ENCODE data around the gene CRAMP1. TPM values are rescaled to one million over a fixed set of nuclear protein-coding genes. Genes with fewer than 3 reads are reported as not detected.
"Not testable (repeated sequence)": the region's sequence is repeated elsewhere in the genome, so short reads cannot be mapped to it uniquely, and the experiment has no call there.

Gene CRAMP1
- total RNA-seq, 1 donor from 2014 or later: 10.8 TPM

DNA sequence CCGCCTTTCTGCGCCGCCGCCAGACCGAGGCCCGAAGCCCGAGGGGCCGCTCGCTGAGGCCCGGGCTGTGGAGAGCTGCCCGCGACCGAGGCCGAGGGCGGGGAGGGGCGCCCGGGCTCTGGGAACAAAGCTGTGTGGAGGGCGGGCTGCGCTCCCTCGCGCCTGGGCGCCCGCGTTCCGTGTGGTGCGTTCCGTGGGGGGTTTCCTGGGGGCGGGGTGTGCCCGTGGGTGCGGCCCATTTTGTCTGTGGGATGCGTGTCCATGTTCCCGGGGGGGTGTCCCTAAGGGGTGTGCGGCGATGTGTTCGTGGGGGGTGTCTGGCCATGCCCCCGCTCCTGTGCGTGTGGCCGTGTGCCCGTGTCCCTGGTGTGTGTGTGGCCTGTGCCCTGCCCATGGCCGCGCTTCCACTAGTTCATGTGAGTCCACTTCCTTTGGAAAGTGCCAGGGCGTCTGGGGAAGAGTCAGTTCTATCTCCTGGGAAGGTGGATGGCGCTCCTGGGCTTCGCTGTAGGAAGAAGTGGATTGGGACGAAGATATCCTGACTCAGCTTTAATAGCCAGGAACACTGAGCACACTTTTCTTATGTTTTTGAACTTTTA is 66.4 kb downstream of the CRAMP1 start:
- DNase-seq: peak; percentile 24

DNA sequence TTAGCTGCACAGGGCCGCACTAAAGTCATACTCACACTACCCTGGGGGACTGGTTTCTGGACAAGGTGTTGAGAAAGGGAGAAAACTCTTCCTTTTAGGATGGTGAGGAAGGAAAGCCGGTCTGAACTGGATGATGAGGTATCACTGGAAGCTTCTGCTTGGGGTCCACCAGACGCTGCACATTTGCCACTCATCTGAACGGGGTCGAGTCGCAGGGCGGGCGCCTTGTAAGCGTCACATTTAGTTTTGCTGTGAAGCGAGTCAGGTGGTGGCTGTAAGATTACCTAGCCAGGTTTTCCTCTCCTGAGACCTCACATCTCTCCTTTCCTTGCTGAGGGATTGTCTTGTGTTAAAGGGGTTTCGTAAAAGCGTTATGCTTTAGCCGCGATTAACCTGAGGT is 68.2 kb downstream of the CRAMP1 start:
- no peak for DNase-seq

GRCh38 chr16:1681032-1681431 is 68.9 kb downstream of the CRAMP1 start:
- DNase-seq: no peak

GRCh38 chr16:1687427-1688316 is 75.5 kb downstream of the CRAMP1 start:
- DNase-seq: no peak

- no peak for DNase-seq
These were observed 76.8 kb downstream of the CRAMP1 start for GRCh38 chr16:1688807-1689560.

GRCh38 chr16:1689853-1690252 is 77.7 kb downstream of the CRAMP1 start:
- DNase-seq: no peak

GRCh38 chr16:1690810-1691209 is 78.7 kb downstream of the CRAMP1 start:
- no peak for DNase-seq

DNA sequence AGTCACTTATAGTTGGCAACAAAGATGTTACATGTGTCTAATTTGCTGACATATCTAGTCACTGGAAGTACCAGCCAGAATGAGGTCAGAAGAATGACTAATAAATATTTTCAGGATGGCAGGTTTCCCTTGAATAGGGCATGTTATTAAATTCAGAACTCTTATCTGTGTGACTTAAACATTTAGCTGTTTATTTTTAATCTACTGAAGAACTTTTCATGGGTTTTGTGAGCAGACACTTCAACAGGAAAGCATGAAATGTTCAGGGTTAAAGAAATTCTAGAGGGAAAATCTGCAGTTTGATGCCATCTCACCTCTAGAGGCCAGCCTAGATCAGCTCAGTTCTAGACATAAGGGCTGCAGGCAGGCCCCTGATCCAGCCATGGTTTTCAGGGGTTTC is 79.1 kb downstream of the CRAMP1 start:
- DNase-seq: no peak

- DNase-seq: no peak
These were observed 79.8 kb downstream of the CRAMP1 start for GRCh38 chr16:1691956-1692355.

GRCh38 chr16:1696863-1697262 is 84.7 kb downstream of the CRAMP1 start:
- DNase-seq: no peak

DNA sequence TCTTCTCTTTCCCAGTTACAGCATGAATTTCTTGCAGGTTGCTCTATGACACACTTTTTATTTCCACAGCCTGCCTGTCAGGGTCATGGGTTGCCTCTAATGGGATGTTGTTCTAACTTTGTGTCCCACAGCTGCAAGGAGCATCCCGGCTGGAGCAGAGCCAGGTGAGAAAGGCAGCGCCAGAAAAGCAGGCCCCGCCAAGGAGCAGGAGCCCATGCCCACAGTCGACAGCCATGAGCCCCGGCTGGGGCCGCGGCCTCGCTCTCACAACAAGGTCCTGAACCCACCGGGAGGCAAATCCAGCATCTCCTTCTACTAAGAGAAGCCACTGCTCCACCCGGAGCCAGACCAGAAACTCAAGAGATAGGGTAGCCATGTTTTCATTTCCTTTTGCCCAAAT is 86.5 kb downstream of the CRAMP1 start:
- DNase-seq: no peak

- no peak for DNase-seq
These were observed 88.1 kb downstream of the CRAMP1 start for GRCh38 chr16:1700246-1700645.

DNA sequence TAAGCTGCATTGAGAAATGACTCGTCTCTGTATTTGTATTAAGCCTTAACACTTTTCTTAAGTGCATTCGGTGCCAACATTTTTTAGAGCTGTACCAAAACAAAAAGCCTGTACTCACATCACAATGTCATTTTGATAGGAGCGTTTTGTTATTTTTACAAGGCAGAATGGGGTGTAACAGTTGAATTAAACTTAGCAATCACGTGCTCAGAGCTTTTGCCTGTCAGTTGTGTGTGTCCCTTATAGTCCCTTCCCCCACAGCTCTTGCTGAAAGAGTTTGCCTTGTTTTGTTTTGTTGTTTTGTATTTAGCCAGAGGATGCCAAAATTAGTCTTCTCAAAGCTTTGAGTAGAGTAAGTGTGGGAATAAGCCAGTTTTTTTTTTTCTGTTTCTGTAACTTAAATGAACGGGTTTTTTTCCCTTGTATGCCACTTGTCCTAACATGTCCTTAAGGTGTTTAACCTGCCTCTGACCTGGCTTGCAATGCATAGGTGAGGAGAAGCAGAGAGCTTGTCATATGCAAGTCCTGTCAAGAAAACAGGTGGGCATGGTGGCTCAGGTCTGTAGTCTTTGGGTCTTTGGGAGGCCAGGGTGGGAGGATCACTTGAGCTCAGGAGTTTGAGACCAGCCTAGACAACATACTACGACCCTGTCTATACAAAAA is 89.2 kb downstream of the CRAMP1 start:
- no peak for DNase-seq

DNA sequence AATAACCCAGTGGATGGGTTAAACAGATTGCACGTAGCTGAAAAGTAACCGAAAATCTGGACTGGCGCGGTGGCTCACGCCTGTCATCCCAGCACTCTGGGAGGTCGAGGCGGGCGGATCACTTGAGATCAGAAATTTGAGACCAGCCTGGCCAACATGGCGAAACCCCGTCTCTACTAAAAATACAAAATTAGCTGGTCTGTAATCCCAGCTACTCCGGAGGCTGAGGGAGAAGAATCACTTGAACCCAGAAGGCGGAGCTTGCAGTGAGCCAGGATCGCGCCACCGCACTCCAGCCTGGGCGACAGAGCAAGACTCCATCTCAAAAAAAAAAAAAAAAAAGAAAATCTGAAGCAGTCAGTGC is 93.1 kb downstream of the CRAMP1 start:
- DNase-seq: not testable (repeated sequence)

DNA sequence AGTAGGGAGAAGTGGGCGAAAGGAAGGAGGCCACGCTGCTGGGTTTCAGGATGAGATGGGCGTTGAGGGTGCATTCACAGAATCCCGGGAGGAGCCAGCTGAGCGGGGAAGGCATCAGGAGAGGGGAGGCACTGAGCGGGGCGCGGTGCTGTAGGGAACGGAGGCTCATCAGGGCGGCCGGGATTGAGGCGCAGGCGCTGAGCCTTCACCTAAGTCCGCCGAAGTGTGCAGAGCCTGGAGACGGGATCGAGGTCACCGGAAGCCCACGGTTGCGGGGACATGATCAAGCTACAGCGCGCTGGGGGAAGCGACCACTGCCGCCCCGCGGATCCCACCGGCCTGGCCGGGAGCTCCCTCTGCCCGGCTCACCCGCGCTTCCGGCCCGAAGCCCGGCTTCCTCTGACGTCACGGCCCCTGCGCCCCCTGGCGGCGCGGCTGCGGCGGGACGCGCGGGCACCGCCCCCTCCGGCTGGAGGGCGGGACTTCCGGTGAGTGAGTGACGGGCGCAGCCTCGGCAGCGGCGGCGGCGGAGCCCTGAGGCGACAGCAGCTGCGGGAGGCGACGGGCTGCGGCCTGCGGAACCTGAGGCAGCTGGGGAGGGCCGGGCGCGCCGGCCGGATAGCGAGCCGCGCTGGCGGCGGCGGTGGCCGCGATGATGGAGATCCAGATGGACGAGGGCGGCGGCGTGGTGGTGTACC is 93.7 kb downstream of the CRAMP1 start, which contains the start of gene MAPK8IP3:
MAPK8IP3 (plus strand) TSS at position 508 of the 698 bp plus-strand sequence; CDS start at position 653, 145 bp downstream.
- peak; percentile 97 for DNase-seq

DNA sequence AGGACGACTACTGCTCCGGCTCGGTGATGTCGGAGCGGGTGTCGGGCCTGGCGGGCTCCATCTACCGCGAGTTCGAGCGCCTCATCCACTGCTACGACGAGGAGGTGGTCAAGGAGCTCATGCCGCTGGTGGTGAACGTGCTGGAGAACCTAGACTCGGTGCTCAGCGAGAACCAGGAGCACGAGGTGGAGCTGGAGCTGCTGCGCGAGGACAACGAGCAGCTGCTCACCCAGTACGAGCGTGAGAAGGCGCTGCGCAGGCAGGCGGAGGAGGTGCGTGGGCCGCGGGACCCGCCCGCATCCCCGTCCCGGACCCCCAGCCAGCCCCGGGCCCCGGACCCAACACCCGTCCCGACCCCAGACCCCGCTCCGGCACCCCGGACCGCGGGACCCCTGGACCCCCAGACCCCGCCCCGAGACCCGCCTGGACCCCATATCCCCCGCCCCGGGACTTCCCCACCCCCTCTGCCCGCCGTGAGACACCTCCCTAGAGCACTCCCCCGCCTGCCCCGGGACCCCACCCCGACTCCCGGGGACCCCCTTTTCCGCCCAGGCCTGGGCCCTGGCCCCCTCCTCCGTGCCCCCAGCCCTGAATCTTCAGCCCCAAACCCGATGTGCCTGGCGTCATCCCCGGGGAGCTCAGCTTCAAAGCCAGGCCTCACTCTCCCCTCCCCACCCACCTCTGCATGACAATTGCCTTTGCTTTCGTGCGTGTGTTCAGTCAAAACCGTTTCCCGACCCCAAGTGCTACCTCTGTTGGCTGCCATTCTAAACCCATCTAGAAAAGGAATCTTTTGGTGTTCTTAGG is 94.4 kb downstream of the CRAMP1 start:
- DNase-seq: no peak

DNA sequence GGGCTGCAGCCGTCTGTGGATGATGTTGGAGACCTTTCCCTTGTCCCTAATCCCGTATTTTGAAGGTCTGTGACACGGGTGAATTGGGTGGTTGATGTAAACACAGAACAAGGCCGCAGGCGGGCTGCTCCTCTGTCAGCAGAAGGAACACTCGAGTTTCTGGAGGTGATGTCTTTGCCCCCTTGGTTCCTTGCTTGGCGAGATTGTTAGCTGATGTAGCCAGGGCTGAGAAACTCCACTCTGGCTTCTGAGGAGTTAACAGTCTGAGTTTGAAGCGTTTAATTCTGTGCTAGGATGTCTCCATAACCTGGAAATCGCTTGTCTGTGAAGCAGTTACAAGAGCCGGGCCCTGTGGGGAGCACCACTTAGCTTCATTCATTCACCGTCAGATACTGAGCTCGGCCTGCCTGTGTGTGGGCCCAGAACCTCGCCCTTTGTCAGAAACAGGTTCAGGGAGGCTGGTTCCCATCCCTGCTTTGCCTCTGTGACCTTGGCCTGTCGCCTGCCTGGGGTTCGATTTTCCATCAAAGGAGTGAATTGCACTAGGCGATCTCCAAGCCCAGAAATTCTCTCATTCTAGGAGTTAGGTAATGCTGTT is 95.1 kb downstream of the CRAMP1 start:
- DNase-seq: peak; percentile 25

- DNase-seq: no peak
These were observed 96.1 kb downstream of the CRAMP1 start for GRCh38 chr16:1708083-1708767.

- peak; percentile 29 for DNase-seq
These were observed 96.6 kb downstream of the CRAMP1 start for GRCh38 chr16:1708768-1709180.

- DNase-seq: no peak
These were observed 97.2 kb downstream of the CRAMP1 start for GRCh38 chr16:1709356-1709755.
